ENCODE results near the gene SERTAD3.
"Not testable (repeated sequence)": the region's sequence is repeated elsewhere in the genome, so short reads cannot be mapped to it uniquely, and the experiment has no call there.

Gene SERTAD3

GRCh38 chr19:40424637-40425449 is 19.3 kb downstream of the SERTAD3 start:
- DNase-seq = no peak

- DNase-seq = no peak
These were observed 20.2 kb downstream of the SERTAD3 start for GRCh38 chr19:40423938-40424337.

- no peak for DNase-seq
These were observed 21.2 kb downstream of the SERTAD3 start for GRCh38 chr19:40422748-40423566.

GRCh38 chr19:40421993-40422747 is 22.0 kb downstream of the SERTAD3 start:
- no peak for DNase-seq

- peak; percentile 72 for DNase-seq
These were observed 23.1 kb downstream of the SERTAD3 start for GRCh38 chr19:40420766-40421765.

- no peak for DNase-seq
These were observed 23.7 kb downstream of the SERTAD3 start for GRCh38 chr19:40420451-40420765.

GRCh38 chr19:40419780-40420179 is 24.4 kb downstream of the SERTAD3 start:
- no peak for DNase-seq

GRCh38 chr19:40419066-40419612 is 25.0 kb downstream of the SERTAD3 start:
- DNase-seq = no peak

GRCh38 chr19:40418040-40418439 is 26.1 kb downstream of the SERTAD3 start:
- no peak for DNase-seq

GRCh38 chr19:40417643-40417981 is 26.5 kb downstream of the SERTAD3 start:
- DNase-seq = no peak

GRCh38 chr19:40416918-40417642 is 27.1 kb downstream of the SERTAD3 start:
- DNase-seq = peak; percentile 49

- no peak for DNase-seq
These were observed 28.4 kb downstream of the SERTAD3 start for GRCh38 chr19:40415768-40416167.

GRCh38 chr19:40414542-40415535 is 29.3 kb downstream of the SERTAD3 start:
- DNase-seq = no peak

- DNase-seq = no peak
These were observed 30.8 kb downstream of the SERTAD3 start, which contains the start of gene PRX for GRCh38 chr19:40413291-40413845. PRX (minus strand) TSS chr19:40413378; CDS start chr19:40407932, 5,446 bp downstream.

GRCh38 chr19:40412866-40413265 is 31.3 kb downstream of the SERTAD3 start:
- no peak for DNase-seq

GRCh38 chr19:40411958-40412499 is 32.1 kb downstream of the SERTAD3 start:
- no peak for DNase-seq

- no peak for DNase-seq
These were observed 32.9 kb downstream of the SERTAD3 start for GRCh38 chr19:40411125-40411842.

GRCh38 chr19:40410030-40410389 is 34.1 kb downstream of the SERTAD3 start:
- peak; percentile 31 for DNase-seq

- not testable (repeated sequence) for DNase-seq
These were observed 35.6 kb downstream of the SERTAD3 start for GRCh38 chr19:40408598-40408925.
